ENCODE data around the gene NIN.

The NIN gene

DNA sequence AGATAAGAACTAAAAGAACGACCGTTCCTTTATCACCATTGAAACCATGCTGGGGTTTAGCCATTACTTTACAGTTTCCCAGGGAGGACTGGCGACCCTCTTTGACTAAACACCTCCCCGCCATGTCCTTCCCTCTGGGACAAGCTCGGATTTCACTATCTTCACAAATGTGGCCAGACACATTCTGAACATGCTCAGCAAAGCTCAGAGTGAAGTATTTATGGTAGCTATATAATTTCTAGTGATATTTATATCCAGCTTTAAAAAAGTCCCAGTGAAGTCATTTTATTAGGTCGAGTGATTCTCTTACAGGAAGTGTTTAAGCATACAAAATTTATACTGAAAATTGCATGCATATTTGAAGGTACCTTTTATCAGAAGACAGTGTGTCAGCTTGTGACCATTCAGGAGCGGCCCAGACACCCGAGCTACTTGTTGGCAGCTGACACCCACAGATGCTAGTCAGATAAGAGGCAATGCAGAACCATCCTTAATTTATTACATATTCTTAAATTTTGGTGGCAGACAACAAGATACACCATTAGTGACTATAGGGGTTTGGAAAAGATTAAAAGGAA, 36.8 kb downstream of the NIN start:
- TF ChIP-seq, protein P1, sequence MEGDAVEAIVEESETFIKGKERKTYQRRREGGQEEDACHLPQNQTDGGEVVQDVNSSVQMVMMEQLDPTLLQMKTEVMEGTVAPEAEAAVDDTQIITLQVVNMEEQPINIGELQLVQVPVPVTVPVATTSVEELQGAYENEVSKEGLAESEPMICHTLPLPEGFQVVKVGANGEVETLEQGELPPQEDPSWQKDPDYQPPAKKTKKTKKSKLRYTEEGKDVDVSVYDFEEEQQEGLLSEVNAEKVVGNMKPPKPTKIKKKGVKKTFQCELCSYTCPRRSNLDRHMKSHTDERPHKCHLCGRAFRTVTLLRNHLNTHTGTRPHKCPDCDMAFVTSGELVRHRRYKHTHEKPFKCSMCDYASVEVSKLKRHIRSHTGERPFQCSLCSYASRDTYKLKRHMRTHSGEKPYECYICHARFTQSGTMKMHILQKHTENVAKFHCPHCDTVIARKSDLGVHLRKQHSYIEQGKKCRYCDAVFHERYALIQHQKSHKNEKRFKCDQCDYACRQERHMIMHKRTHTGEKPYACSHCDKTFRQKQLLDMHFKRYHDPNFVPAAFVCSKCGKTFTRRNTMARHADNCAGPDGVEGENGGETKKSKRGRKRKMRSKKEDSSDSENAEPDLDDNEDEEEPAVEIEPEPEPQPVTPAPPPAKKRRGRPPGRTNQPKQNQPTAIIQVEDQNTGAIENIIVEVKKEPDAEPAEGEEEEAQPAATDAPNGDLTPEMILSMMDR (IDR thresholded peaks at IDR 0.05; ENCODE audit: extremely low read depth, insufficient read depth, missing control alignments): no peak
- no peak for DNase-seq (ENCODE audit: low spot score)
- in situ Hi-C loops (cut with MboI; ENCODE audit: low pct_unique_long_range_greater_than_20kb, low sequenced_read_pairs, unreplicated experiment): no loop called here

DNA sequence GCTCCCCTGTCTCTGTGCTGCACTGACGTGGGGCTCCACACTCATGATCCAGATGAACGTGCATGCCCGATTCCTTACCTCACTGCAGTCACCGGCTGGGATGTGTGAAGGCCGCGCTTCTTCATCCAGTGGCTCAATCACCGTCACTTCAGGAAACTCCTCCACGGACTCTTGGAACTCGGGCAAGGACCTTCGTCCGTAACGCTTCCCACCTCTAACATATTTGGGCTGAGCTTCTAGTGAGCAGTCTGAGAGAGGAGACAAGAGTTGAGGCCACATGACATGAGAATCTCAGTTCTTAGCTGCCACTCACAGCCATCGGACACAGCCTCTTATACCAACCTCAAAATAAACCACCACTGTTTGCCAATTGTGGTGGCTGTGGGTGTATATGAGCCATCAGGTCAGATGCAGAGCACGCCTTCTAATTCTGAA, 38.3 kb downstream of the NIN start:
- in situ Hi-C loops (cut with MboI; ENCODE audit: low pct_unique_long_range_greater_than_20kb, low sequenced_read_pairs, unreplicated experiment): no loop called here

DNA sequence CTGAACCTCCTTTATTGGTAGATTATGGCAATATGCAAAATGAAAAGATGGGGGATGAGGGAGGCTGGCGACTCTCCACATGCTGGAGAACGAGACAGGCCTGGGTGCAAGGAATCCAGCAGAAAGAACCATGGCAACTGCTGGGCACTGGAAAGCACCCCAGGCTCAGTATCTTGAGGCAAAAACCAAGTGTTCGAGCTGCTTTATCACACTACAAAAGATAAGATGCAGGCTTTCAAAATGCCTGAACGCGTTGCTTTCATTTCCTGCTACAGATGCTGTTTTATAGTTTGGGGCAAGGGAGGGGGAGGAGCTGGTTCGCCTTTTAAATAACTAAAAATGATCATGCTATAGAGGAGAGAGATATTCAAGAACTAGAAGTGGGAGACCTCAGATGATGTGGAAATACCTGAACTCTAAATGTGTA, 38.9 kb downstream of the NIN start:
- in situ Hi-C loops (cut with MboI; ENCODE audit: low pct_unique_long_range_greater_than_20kb, low sequenced_read_pairs, unreplicated experiment): no loop called here
- DNase-seq (ENCODE audit: low spot score): peak; percentile 31
- TF ChIP-seq, protein P1 (IDR thresholded peaks at IDR 0.05; ENCODE audit: extremely low read depth, insufficient read depth, missing control alignments): no peak

More for the DNA sequence above, 38.3 kb downstream of the NIN start:
- TF ChIP-seq, protein P1 (IDR thresholded peaks at IDR 0.05; ENCODE audit: extremely low read depth, insufficient read depth, missing control alignments): no peak
- no peak for DNase-seq (ENCODE audit: low spot score)

DNA sequence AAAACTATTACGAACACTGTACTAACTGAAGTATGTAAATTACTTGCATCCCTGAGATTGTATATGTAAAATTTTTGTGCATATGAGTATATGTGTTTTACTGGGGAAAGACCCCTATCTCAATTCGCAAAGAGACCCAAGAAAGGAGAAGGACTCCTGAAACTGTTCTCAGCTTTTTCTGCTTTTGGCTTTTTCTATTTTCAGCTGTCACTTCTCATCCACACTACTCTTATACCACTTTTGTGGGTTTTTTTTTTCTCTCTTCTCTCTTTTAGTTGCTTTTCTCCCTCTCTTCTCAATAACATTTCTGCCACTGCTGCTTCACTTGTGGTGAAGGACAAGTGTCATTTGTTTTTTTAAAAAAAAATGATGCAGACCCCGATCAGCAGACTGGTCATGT, 39.8 kb downstream of the NIN start:
- DNase-seq (ENCODE audit: low spot score): peak; percentile 66
- in situ Hi-C loops (cut with MboI; ENCODE audit: low pct_unique_long_range_greater_than_20kb, low sequenced_read_pairs, unreplicated experiment): no loop called here
- TF ChIP-seq, protein P1 (IDR thresholded peaks at IDR 0.05; ENCODE audit: extremely low read depth, insufficient read depth, missing control alignments): no peak

DNA sequence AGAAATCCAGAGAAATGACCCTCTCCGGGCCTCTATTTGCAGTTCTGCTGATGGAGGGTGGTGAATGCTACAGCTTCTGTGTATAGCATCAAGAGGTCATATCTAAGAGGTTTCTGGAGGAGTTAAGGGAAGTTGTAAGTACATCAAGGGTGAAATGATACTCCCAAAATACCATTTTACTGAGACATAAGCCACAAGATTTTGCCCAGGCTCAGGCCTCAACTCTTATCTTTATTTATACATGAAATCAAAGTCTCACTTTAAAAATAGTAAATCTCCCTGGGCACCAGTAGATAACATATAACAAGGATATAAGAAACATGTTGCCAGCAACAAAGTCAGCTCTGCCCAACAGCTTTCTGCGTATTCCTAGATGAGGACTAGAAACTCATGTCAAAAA, 40.4 kb downstream of the NIN start:
- DNase-seq (ENCODE audit: low spot score): no peak
- TF ChIP-seq, protein P1 (IDR thresholded peaks at IDR 0.05; ENCODE audit: extremely low read depth, insufficient read depth, missing control alignments): no peak
- in situ Hi-C loops (cut with MboI; ENCODE audit: low pct_unique_long_range_greater_than_20kb, low sequenced_read_pairs, unreplicated experiment): no loop called here

DNA sequence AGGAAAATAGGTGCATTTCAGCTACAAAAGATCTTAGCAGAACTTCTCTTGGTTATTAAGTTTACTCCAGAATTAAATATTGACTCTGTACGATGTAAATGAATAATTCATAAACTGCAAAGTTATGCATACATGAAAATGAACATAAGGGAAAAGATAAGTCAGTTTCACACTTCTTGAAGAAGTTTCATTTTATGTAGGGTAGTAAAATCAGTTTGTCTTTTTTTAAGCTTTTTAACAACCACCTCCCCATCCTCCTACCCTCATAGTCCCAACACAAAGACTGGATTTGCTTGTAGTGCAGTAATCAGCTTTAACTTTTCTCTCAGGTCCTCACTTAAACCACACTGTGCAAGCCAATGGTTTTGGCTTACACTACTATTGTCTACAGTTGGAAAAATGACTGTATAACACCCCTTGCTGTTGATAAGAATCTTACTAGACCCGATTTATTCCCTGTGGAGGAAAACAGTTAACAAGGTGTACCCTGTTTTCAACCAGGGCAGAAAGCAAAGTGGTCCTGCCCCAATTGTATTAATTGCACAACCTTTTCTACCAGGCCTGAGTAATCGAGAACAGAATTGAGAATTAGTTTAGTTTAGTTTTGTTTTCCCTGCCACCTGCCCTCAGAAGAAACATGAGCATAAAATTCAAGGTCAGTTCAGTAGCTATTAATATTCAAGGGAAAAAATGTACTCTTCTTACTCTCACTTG, 44.1 kb downstream of the NIN start:
- peak; percentile 45 for DNase-seq (ENCODE audit: low spot score)
- TF ChIP-seq, protein P1 (IDR thresholded peaks at IDR 0.05; ENCODE audit: extremely low read depth, insufficient read depth, missing control alignments): no peak
- in situ Hi-C loops (cut with MboI; ENCODE audit: low pct_unique_long_range_greater_than_20kb, low sequenced_read_pairs, unreplicated experiment): loop anchor here (10.0 kb wide), 1 partner anchor 68 kb away; no protein-coding TSS in a partner anchor
